Stimulated activated CD8-positive, alpha-beta memory T cell treated with anti-CD3 and anti-CD28 coated beads, Interleukin-15, amount 100 ng/mL, for 4 hours (primary cell): ENCODE measurements around the gene IRF8.
"Not testable (repeated sequence)": the region's sequence is repeated elsewhere in the genome, so short reads cannot be mapped to it uniquely, and the experiment has no call there.

Source experiments
- DNase-seq, 2 donors: peaks; one replicate each; pipeline ENCODE4 v3.0.0-alpha.2; 2020; ENCODE audit warnings: low read depth in 2 of 2

The IRF8 gene

GRCh38 chr16:85935391-85935973, 36.5 kb downstream of the IRF8 start:
- DNase-seq = no peak

GRCh38 chr16:85935974-85936760, 37.2 kb downstream of the IRF8 start:
- peak; percentile 58 to 67 for DNase-seq

- peak in 1 of 2 donors; percentile 29 for DNase-seq
Observed at GRCh38 chr16:85936816-85937215, 37.9 kb downstream of the IRF8 start.

GRCh38 chr16:85940214-85940613, 41.3 kb downstream of the IRF8 start:
- DNase-seq = no peak

GRCh38 chr16:85941863-85942644, 43.1 kb downstream of the IRF8 start:
- DNase-seq = no peak

- DNase-seq = not testable (repeated sequence)
Observed at GRCh38 chr16:85942659-85943058, 43.7 kb downstream of the IRF8 start.

GRCh38 chr16:85943711-85944110, 44.7 kb downstream of the IRF8 start:
- no peak for DNase-seq

- no peak for DNase-seq
Observed at GRCh38 chr16:85944572-85945423, 45.8 kb downstream of the IRF8 start.

GRCh38 chr16:85945424-85945751, 46.4 kb downstream of the IRF8 start:
- DNase-seq = no peak

GRCh38 chr16:85946541-85947124, 47.7 kb downstream of the IRF8 start:
- no peak for DNase-seq

GRCh38 chr16:85947230-85948137, 48.5 kb downstream of the IRF8 start:
- DNase-seq = peak in 1 of 2 donors; percentile 27

GRCh38 chr16:85948138-85948509, 49.2 kb downstream of the IRF8 start:
- DNase-seq = no peak

GRCh38 chr16:85948616-85949265, 49.8 kb downstream of the IRF8 start:
- no peak for DNase-seq

GRCh38 chr16:85950136-85950918, 51.4 kb downstream of the IRF8 start:
- no peak for DNase-seq

- no peak for DNase-seq
Observed at GRCh38 chr16:85952197-85952596, 53.2 kb downstream of the IRF8 start.

- DNase-seq = no peak
Observed at GRCh38 chr16:85952811-85953210, 53.8 kb downstream of the IRF8 start.

GRCh38 chr16:85954927-85955519, 56.1 kb downstream of the IRF8 start:
- no peak for DNase-seq

- DNase-seq = no peak
Observed at GRCh38 chr16:85955566-85955965, 56.6 kb downstream of the IRF8 start.

GRCh38 chr16:85956426-85956825, 57.5 kb downstream of the IRF8 start:
- no peak for DNase-seq
